HFFc6 (cell line): ENCODE measurements around the gene TOMM20. TPM values are rescaled to one million over a fixed set of nuclear protein-coding genes. Genes with fewer than 3 reads are reported as not detected.

Source experiments
- DNase-seq: peaks from one replicate; pipeline ENCODE4 v3.0.0-alpha.2; 2018
- H3K27ac Mint-ChIP-seq: 2 replicates; pipeline ENCODE4 v1.8.0; 2020; ENCODE audit warnings: mild to moderate bottlenecking, mixed read lengths
- H3K27me3 Mint-ChIP-seq: 2 replicates; pipeline ENCODE4 v1.8.0; 2021; ENCODE audit warnings: mild to moderate bottlenecking, moderate library complexity, mixed read lengths; ENCODE audit not compliant: insufficient read depth
- H3K36me3 Mint-ChIP-seq: 2 replicates; pipeline ENCODE4 v1.8.0; 2021; ENCODE audit warnings: low read depth, mixed read lengths
- H3K4me1 Mint-ChIP-seq: 2 replicates; pipeline ENCODE4 v1.8.0; 2020; ENCODE audit warnings: low read depth, mixed read lengths
- H3K4me3 Mint-ChIP-seq: 2 replicates; pipeline ENCODE4 v1.8.0; 2020; ENCODE audit warnings: mild to moderate bottlenecking, moderate library complexity, mixed read lengths
- H3K9me3 Mint-ChIP-seq: 2 replicates; pipeline ENCODE4 v1.8.0; 2020; ENCODE audit warnings: mild to moderate bottlenecking, mixed read lengths
- total RNA-seq, 6 experiments: library from RNA; stranded (reverse); fragmentation: NEBNext Ultra II Directional; extraction: Animal tissue kit (Norgen Biotek cat#: 25700); gene quantifications; 2 replicates in 1 of 6; 3 replicates in 5 of 6; pipeline ENCODE4 v1.2.3, GENCODE V29; 2021
- TF ChIP-seq, protein P1 (sequence below): fragments of 200-600 bp; sonication (generic); IDR thresholded peaks from 2 replicates; pipeline ENCODE4 v1.5.0; 2021; ENCODE audit warnings: antibody characterized with exemption, mild to moderate bottlenecking

TOMM20 gene
- total RNA-seq, 6 experiments from 2014 or later = 98.4 to 126 (median 110) TPM

DNA sequence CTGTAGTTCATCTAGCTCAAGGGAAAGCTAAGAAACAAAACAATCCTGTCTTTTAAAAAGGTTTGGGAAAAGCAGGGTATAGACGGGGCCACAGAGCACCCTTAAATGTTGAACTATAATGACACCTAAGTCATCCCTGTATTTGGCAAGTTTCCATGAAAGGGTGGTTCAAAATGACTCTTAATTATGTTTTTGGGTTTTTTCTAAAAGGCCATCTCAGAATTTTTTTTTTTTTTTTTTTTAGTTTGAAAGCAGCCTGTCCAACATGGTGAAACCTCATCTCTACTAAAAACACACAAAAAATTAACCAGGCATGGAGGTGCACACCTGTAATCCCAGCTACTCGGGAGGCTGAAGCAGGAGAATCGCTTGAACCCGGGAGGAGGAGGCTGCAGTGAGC, 22.2 kb downstream of the TOMM20 start:
- DNase-seq = no peak
- no peaks in the 10 kb centered on the region; the same call in 1 of the 2 replicates for H3K27me3 Mint-ChIP-seq
- TF ChIP-seq, protein P1, sequence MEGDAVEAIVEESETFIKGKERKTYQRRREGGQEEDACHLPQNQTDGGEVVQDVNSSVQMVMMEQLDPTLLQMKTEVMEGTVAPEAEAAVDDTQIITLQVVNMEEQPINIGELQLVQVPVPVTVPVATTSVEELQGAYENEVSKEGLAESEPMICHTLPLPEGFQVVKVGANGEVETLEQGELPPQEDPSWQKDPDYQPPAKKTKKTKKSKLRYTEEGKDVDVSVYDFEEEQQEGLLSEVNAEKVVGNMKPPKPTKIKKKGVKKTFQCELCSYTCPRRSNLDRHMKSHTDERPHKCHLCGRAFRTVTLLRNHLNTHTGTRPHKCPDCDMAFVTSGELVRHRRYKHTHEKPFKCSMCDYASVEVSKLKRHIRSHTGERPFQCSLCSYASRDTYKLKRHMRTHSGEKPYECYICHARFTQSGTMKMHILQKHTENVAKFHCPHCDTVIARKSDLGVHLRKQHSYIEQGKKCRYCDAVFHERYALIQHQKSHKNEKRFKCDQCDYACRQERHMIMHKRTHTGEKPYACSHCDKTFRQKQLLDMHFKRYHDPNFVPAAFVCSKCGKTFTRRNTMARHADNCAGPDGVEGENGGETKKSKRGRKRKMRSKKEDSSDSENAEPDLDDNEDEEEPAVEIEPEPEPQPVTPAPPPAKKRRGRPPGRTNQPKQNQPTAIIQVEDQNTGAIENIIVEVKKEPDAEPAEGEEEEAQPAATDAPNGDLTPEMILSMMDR = no peak
- peaks cover 46% of the 10 kb centered on the region for H3K4me1 Mint-ChIP-seq
- peaks cover 39% of the 10 kb centered on the region for H3K36me3 Mint-ChIP-seq
- H3K9me3 Mint-ChIP-seq = no peaks in the 10 kb centered on the region
- H3K27ac Mint-ChIP-seq = no peak overlapping the region
- H3K4me3 Mint-ChIP-seq = no peak overlapping the region

DNA sequence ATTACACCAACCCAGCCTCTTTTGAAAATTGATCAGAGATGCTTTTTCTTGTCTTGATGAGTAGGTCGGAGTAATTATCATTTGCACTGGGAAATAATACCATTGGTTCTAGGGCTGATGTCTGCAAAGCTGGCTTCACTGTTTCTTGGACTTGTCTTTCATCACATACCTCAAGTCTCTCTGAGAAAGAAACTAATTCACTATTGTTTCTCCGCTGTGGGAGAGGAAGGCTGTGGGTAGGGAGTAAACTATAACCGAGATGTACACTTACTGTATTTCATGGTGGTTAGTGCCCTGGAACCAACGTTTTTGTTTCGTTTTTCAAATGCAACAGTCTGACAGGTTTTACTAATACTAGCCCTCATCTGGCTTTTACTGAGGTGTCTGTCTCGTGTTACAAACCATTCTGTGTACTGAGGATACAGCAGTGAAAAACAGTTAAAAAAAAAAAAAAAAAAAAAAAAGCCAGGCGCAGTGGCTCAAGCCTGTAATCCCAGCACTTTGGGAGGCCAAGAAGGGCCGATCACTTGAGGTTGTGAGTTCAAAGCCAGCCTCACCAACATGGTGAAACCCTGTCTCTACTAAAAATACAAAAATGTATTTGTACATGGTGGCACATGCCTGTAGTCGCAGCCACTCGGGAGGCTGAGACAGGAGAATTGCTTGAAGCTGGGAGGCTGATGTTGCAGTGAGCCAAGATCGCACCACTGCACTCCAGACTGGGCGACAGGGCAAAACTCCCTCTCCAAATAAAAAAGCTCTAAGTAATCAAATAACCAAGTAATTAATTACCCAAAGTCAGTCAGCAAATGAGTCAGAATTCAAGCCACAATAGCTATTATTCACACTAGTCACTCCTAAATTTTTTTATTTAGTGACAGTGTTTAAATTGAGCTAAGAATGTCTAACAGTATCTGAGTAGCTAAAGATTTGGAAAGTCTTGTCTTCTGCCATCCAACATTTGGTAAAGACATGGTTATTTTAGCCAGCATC, 23.3 kb downstream of the TOMM20 start:
- peak; percentile 22 for DNase-seq
- Mint-ChIP-seq H3K27me3 (no peaks in the 10 kb centered on the region; the same call in 1 of the 2 replicates), H3K4me1 (peaks cover 46% of the 10 kb centered on the region), H3K4me3 (peak overlapping the region; percentile 87), H3K27ac (peak overlapping the region; percentile 87), H3K9me3 (no peaks in the 10 kb centered on the region), H3K36me3 (peaks cover 28% of the 10 kb centered on the region)
- TF ChIP-seq, protein P1 = no peak

DNA sequence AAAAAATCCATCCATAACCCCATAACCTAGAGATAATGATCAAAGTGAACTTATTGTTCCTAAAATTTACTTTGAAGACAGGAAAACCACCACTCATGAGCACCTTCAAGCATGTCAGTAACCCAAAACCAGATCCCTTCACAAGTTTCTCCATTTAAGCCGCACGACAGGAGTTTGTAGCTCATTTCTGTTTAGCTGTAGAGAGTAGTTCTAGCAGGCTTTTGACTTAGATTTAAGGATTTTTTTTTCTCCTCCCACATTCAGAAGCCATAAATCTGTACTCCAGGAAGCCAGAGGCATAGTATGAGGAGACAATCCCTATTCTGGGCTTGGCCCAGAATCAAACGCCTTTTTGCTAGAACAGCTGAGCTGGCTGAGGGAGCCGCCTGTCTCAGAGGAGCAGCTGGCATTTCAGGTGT, 25.6 kb downstream of the TOMM20 start:
- no peak overlapping the region for H3K27ac Mint-ChIP-seq
- H3K36me3 Mint-ChIP-seq = peaks cover 11% of the 10 kb centered on the region
- no peak overlapping the region for H3K4me3 Mint-ChIP-seq
- H3K9me3 Mint-ChIP-seq = no peaks in the 10 kb centered on the region
- H3K4me1 Mint-ChIP-seq = peaks cover 46% of the 10 kb centered on the region
- H3K27me3 Mint-ChIP-seq = no peaks in the 10 kb centered on the region; the same call in 1 of the 2 replicates
- no peak for DNase-seq
- TF ChIP-seq, protein P1 = no peak

DNA sequence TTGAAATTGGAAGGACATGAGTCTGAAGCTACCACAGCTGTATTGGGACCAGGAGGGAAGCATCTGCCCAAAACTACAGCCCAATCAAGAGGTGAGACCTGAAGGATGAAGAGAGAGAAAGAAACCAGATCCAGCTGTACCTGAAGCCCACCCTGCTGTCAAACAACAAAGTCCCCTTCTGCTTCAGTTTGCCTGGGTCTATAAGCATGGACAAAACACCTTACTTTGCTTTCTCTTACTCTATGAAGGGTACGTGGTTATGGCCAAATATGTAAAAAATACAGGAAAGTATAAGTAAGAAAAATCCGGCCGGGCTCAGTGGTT, 26.4 kb downstream of the TOMM20 start:
- Mint-ChIP-seq H3K27ac (no peak overlapping the region), H3K4me3 (no peak overlapping the region), H3K36me3 (peaks cover 6% of the 10 kb centered on the region; the same call in 1 of the 2 replicates), H3K9me3 (no peaks in the 10 kb centered on the region), H3K27me3 (no peaks in the 10 kb centered on the region; the same call in 1 of the 2 replicates), H3K4me1 (peaks cover 43% of the 10 kb centered on the region)
- no peak for DNase-seq
- TF ChIP-seq, protein P1 = no peak

DNA sequence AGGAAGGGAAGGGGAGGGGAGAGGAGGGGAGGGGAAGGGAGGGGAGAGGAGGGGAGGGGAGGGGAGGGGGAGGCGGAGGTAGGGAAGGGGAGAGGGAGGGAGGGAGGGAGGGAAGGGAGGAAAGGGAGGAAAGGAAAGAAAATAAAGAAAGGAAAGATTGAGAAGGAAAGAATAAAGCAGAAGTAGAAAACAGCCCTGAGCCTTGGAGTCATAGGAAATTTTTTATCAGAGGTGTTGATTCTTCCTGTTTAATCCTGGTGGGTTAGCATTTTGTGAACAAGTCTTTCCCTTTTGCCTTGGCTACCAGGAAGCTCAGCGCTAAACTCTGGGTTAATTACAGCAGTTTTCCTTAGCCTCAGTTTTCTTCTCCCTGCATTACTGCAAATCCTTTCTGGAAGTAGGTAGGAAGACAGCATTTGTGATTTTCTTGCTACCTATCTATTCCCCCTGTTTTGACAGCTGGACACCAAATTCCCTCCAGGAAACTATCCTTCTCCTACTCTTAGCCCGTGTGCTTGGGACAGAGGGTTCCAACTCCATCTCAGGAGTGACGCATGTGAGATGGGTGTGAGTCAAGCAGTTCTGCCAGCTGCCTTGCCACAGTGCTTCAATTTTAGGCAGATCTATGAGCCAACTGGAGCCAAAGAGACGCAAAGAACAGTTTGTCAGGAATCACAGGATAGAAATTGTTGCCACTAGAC, 26.9 kb downstream of the TOMM20 start:
- TF ChIP-seq, protein P1 = no peak
- Mint-ChIP-seq H3K4me3 (no peak overlapping the region), H3K27me3 (no peaks in the 10 kb centered on the region; the same call in 1 of the 2 replicates), H3K36me3 (0 out of 2 replicates have a peak, but pooled peaks cover under 1% of the 10 kb centered on the region), H3K9me3 (no peaks in the 10 kb centered on the region), H3K4me1 (peaks cover 38% of the 10 kb centered on the region), H3K27ac (no peak overlapping the region)
- no peak for DNase-seq
